Measurements from ENCODE around the gene PHACTR3.

DNA sequence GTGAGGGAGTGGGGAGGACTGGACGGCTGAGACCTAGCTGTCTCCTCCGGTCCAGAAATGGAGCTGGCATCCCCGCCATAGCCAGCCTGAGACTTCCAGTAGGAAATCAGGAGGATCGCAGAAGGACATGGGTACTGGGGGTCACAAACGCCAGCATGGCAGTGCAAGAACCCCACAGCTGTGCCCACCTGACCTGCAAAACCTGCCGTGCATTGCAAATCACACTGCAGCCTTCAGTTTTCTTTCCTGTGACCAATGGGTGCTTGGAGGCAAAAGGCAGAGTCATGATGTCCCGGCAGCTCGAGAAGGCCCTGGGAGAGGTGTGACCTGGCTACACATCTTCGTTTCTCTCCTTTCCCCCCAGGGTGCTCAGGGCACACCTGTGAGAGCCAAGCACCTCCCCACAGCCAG, 23.3 kb upstream of the PHACTR3 start:
- no peak for TF ChIP-seq EZH2 (IDR thresholded peaks at IDR 0.05; ENCODE audit: low read length)
- TF ChIP-seq, protein P1, sequence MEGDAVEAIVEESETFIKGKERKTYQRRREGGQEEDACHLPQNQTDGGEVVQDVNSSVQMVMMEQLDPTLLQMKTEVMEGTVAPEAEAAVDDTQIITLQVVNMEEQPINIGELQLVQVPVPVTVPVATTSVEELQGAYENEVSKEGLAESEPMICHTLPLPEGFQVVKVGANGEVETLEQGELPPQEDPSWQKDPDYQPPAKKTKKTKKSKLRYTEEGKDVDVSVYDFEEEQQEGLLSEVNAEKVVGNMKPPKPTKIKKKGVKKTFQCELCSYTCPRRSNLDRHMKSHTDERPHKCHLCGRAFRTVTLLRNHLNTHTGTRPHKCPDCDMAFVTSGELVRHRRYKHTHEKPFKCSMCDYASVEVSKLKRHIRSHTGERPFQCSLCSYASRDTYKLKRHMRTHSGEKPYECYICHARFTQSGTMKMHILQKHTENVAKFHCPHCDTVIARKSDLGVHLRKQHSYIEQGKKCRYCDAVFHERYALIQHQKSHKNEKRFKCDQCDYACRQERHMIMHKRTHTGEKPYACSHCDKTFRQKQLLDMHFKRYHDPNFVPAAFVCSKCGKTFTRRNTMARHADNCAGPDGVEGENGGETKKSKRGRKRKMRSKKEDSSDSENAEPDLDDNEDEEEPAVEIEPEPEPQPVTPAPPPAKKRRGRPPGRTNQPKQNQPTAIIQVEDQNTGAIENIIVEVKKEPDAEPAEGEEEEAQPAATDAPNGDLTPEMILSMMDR (optimal IDR thresholded peaks at IDR 0.05 in 1 of 3, IDR thresholded peaks at IDR 0.05 in 1 of 3, conservative IDR thresholded peaks at IDR 0.05 in 1 of 3; ENCODE audit: extremely low read depth in 1 of 3, insufficient read depth in 2 of 3, low read length in 3 of 3) = no peak
